Measurements from ENCODE around the gene GPC4.

- no peak for TF ChIP-seq CTCF (conservative IDR thresholded peaks at IDR 0.05 in 1 of 2, IDR thresholded peaks at IDR 0.05 in 1 of 2; ENCODE audit: low read depth in 1 of 2, low read length in 2 of 2)
- TF ChIP-seq EZH2 (IDR thresholded peaks at IDR 0.05; ENCODE audit: low read length, missing control alignments) = no peak
Measured at GRCh38 chrX:133434197-133434820, 19.0 kb upstream of the GPC4 start.

All from fibroblast of lung (primary cell).